Loucy (cell line): Measurements from ENCODE around the gene FAM168B.

Source experiments
- H2AFZ ChIP-seq: fragments of 200-600 bp; sonication (generic); 2 replicates; pipeline ENCODE4 v1.6.0; 2016; ENCODE audit warnings: antibody characterized with exemption, mild to moderate bottlenecking, low read length, moderate library complexity
- H3F3A ChIP-seq: fragments of 200-600 bp; 2 replicates; pipeline ENCODE4 v1.6.0; 2016; ENCODE audit warnings: antibody characterized with exemption, low read depth, mild to moderate bottlenecking
- H3K27me3 ChIP-seq: fragments of 200-600 bp; sonication (generic); 2 replicates; pipeline ENCODE4 v1.6.1; 2014; ENCODE audit warnings: low read length, mild to moderate bottlenecking; ENCODE audit not compliant: insufficient read depth, poor library complexity, severe bottlenecking
- H3K36me3 ChIP-seq: fragments of 200-600 bp; sonication (generic); 2 replicates; pipeline ENCODE4 v1.6.1; 2016; ENCODE audit warnings: low read length; ENCODE audit not compliant: insufficient read depth
- H3K4me1 ChIP-seq: fragments of 200-600 bp; sonication (generic); 2 replicates; pipeline ENCODE4 v1.5.1; 2014; ENCODE audit warnings: low read length, mild to moderate bottlenecking; ENCODE audit not compliant: insufficient read depth, poor library complexity, severe bottlenecking
- H3K4me2 ChIP-seq: fragments of 200-600 bp; sonication (generic); 2 replicates; pipeline ENCODE4 v1.6.0; 2014; ENCODE audit warnings: antibody characterized with exemption, low read length, low read depth, mild to moderate bottlenecking; ENCODE audit not compliant: poor library complexity, severe bottlenecking
- H3K4me3 ChIP-seq: fragments of 200-600 bp; sonication (generic); 2 replicates; pipeline ENCODE4 v1.5.1; 2014; ENCODE audit warnings: low read length, mild to moderate bottlenecking, mixed read lengths; ENCODE audit not compliant: poor library complexity, severe bottlenecking
- H3K79me2 ChIP-seq: fragments of 200-600 bp; sonication (generic); 2 replicates; pipeline ENCODE4 v1.6.1; 2014; ENCODE audit warnings: low read length; ENCODE audit not compliant: insufficient read depth
- H3K9ac ChIP-seq: fragments of 200-600 bp; sonication (generic); 2 replicates; pipeline ENCODE4 v1.6.0; 2014; ENCODE audit warnings: mild to moderate bottlenecking, low read depth, low read length, moderate library complexity; ENCODE audit not compliant: poor library complexity, severe bottlenecking
- H3K9me2 ChIP-seq: fragments of 200-600 bp; sonication (generic); replicated peaks from 2 replicates; pipeline ENCODE4 v1.6.1; 2016; ENCODE audit warnings: low read depth, low read length, mixed read lengths
- H3K9me3 ChIP-seq: fragments of 200-600 bp; sonication (generic); 2 replicates; pipeline ENCODE4 v1.6.1; 2014; ENCODE audit warnings: mild to moderate bottlenecking, antibody characterized with exemption, low read length, low read depth; ENCODE audit not compliant: insufficient read depth
- H4K20me1 ChIP-seq: fragments of 200-600 bp; sonication (generic); 2 replicates; pipeline ENCODE4 v1.6.0; 2014; ENCODE audit warnings: antibody characterized with exemption, low read length, mild to moderate bottlenecking; ENCODE audit not compliant: insufficient read depth, poor library complexity, severe bottlenecking
- CTCF ChIP-seq: fragments of 200-600 bp; sonication (generic); conservative IDR thresholded peaks from 2 replicates; pipeline ENCODE4 v1.5.1; 2014; ENCODE audit warnings: mild to moderate bottlenecking, antibody characterized with exemption, low read length
- EZH2phosphoT487 ChIP-seq: fragments of 200-600 bp; IDR thresholded peaks from 2 replicates; pipeline ENCODE4 v1.6.1; 2018; ENCODE audit warnings: antibody characterized with exemption, mild to moderate bottlenecking, moderate library complexity, borderline replicate concordance

Gene FAM168B

GRCh38 chr2:131032393-131032836, 60.8 kb downstream of the FAM168B start:
- no peaks in the 10 kb centered on the region for H3K9me3 ChIP-seq
- H3K9ac ChIP-seq = no peak overlapping the region
- H3F3A ChIP-seq = no peaks in the 10 kb centered on the region
- no peak for TF ChIP-seq CTCF
- TF ChIP-seq EZH2phosphoT487 = no peak
- H3K4me2 ChIP-seq = no peak overlapping the region
- no peaks in the 10 kb centered on the region for H3K36me3 ChIP-seq
- H3K4me1 ChIP-seq = no peaks in the 10 kb centered on the region
- no peaks in the 10 kb centered on the region for H4K20me1 ChIP-seq
- no peak overlapping the region for H3K4me3 ChIP-seq
- H3K27me3 ChIP-seq = no peaks in the 10 kb centered on the region
- H2AFZ ChIP-seq = no peak overlapping the region
- H3K79me2 ChIP-seq = no peaks in the 10 kb centered on the region
- no peaks in the 10 kb centered on the region for H3K9me2 ChIP-seq

- Histone ChIP-seq H3K9me2 (no peaks in the 10 kb centered on the region), H3K4me3 (no peak overlapping the region), H3K9me3 (no peaks in the 10 kb centered on the region), H3K27me3 (no peaks in the 10 kb centered on the region), H3K36me3 (no peaks in the 10 kb centered on the region), H3F3A (no peaks in the 10 kb centered on the region), H4K20me1 (no peaks in the 10 kb centered on the region), H2AFZ (no peak overlapping the region), H3K9ac (no peak overlapping the region), H3K4me1 (no peaks in the 10 kb centered on the region), H3K4me2 (no peak overlapping the region), H3K79me2 (no peaks in the 10 kb centered on the region)
- TF ChIP-seq CTCF = no peak
Observed at GRCh38 chr2:131031875-131032274, 61.4 kb downstream of the FAM168B start.

GRCh38 chr2:131031431-131031841, 61.8 kb downstream of the FAM168B start:
- Histone ChIP-seq H2AFZ (no peak overlapping the region), H3K27me3 (no peaks in the 10 kb centered on the region), H3K4me1 (no peaks in the 10 kb centered on the region), H3K4me2 (no peak overlapping the region), H3K4me3 (no peak overlapping the region), H3K36me3 (no peaks in the 10 kb centered on the region), H3K79me2 (no peaks in the 10 kb centered on the region), H4K20me1 (no peaks in the 10 kb centered on the region), H3K9ac (no peak overlapping the region), H3K9me2 (no peaks in the 10 kb centered on the region), H3K9me3 (no peaks in the 10 kb centered on the region), H3F3A (no peaks in the 10 kb centered on the region)
- TF ChIP-seq CTCF (no peak), EZH2phosphoT487 (no peak)
